Thyroid gland (tissue), 4 donors: ENCODE data around the gene INSIG2. TPM values are rescaled to one million over a fixed set of nuclear protein-coding genes. Genes with fewer than 3 reads are reported as not detected.
A peak's percentile ranks its signal among the peaks of the same experiment; 100 is the strongest.

Experiments
- DNase-seq, 2 donors: peaks; one replicate each; pipeline ENCODE4 v3.0.0-alpha.2; 2019
- H3K27ac ChIP-seq, 3 donors: fragments of 200-600 bp; sonication (generic); 1 replicate in 2 of 3; 2 replicates in 1 of 3; pipeline ENCODE4 v1.5.1; 2016 to 2019; ENCODE audit warnings: mild to moderate bottlenecking in 1 of 3, moderate library complexity in 1 of 3
- H3K27me3 ChIP-seq: fragments of 200-600 bp; sonication (generic); one replicate; pipeline ENCODE4 v1.5.1; 2019
- H3K36me3 ChIP-seq, 2 donors: fragments of 200-600 bp; sonication (generic); one replicate each; pipeline ENCODE4 v1.5.1; 2016 to 2019
- H3K4me1 ChIP-seq, 2 donors: fragments of 200-600 bp; sonication (generic); one replicate each; pipeline ENCODE4 v1.5.1; 2017 to 2019
- H3K4me3 ChIP-seq, 3 donors: fragments of 200-600 bp; sonication (generic); replicated peaks in 1 of 3; 1 replicate in 2 of 3; 2 replicates in 1 of 3; pipeline ENCODE4 v1.5.1; 2016; ENCODE audit warnings: mild to moderate bottlenecking in 1 of 3
- H3K9me3 ChIP-seq: fragments of 200-600 bp; sonication (generic); one replicate; pipeline ENCODE4 v1.5.1; 2017
- POLR2A ChIP-seq, 2 donors: fragments of 450-650 bp; IDR thresholded peaks; one replicate each; pipeline ENCODE4 v1.6.1; 2017; ENCODE audit warnings: antibody characterized with exemption in 2 of 2, mild to moderate bottlenecking in 2 of 2, moderate library complexity in 1 of 2
- WGBS, 2 donors: methylation state at CpG; one replicate each; pipeline ENCODE4 v1.1.5; 2017; 5-methylcytosine and 5-hydroxymethylcytosine counted together
- intact Hi-C: fragments of 100-400 bp; cut with DNase I; formaldehyde crosslinking; loops from one replicate; pipeline ENCODE4 v1.15.1; 2023
- total RNA-seq, 4 donors: library from RNA; depleted of rRNA; stranded (reverse); fragments of >200 nt; gene quantifications; one replicate each; pipeline ENCODE4 v1.2.3, GENCODE V29; 2016
- TF ChIP-seq, protein P1 (sequence below), 6 experiments: fragments of 200-600 bp in 3 of 6; fragments of 450-650 bp in 3 of 6; sonication (generic) in 3 of 6; IDR thresholded peaks; one replicate each; pipeline ENCODE4 v1.5.1; 2016 to 2019; ENCODE audit warnings: antibody characterized with exemption in 6 of 6, mild to moderate bottlenecking in 2 of 6, inconsistent platforms in 1 of 6, moderate library complexity in 1 of 6

The INSIG2 gene
- total RNA-seq, 4 donors from 2014 or later: 14.3 to 22.8 (median 17.0) TPM

DNA sequence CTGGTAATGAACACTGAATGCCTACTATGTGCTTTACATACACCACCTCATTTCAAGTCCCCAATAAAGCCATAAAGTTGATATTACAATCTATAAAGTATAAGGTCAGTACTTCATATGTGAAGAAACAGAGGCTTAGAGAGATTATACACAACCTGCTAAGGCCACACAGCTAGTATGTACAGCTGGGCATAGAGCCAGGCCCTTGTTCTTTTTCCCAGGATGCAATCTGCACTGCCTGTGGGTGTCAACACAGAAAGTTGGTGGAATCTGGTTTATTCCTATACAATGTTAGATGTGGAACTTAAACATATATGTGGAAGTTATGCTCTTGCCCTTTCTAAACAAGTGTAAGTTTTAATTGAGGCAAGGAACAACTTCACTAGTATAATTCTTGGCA lies 32.8 kb downstream of the INSIG2 start:
- no peak for TF ChIP-seq POLR2A (IDR thresholded peaks at IDR 0.05)
- TF ChIP-seq, protein P1, sequence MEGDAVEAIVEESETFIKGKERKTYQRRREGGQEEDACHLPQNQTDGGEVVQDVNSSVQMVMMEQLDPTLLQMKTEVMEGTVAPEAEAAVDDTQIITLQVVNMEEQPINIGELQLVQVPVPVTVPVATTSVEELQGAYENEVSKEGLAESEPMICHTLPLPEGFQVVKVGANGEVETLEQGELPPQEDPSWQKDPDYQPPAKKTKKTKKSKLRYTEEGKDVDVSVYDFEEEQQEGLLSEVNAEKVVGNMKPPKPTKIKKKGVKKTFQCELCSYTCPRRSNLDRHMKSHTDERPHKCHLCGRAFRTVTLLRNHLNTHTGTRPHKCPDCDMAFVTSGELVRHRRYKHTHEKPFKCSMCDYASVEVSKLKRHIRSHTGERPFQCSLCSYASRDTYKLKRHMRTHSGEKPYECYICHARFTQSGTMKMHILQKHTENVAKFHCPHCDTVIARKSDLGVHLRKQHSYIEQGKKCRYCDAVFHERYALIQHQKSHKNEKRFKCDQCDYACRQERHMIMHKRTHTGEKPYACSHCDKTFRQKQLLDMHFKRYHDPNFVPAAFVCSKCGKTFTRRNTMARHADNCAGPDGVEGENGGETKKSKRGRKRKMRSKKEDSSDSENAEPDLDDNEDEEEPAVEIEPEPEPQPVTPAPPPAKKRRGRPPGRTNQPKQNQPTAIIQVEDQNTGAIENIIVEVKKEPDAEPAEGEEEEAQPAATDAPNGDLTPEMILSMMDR (IDR thresholded peaks at IDR 0.05): no peak
- H3K4me1 ChIP-seq: peaks cover 18 to 38% of the 10 kb centered on the region in 2 donors
- no peak overlapping the region for H3K4me3 ChIP-seq
- H3K36me3 ChIP-seq: no peaks in the 10 kb centered on the region
- intact Hi-C loops: no loop called here
- no peaks in the 10 kb centered on the region for H3K9me3 ChIP-seq
- H3K27me3 ChIP-seq: no peaks in the 10 kb centered on the region
- H3K27ac ChIP-seq: no peak overlapping the region
- DNase-seq: no peak

DNA sequence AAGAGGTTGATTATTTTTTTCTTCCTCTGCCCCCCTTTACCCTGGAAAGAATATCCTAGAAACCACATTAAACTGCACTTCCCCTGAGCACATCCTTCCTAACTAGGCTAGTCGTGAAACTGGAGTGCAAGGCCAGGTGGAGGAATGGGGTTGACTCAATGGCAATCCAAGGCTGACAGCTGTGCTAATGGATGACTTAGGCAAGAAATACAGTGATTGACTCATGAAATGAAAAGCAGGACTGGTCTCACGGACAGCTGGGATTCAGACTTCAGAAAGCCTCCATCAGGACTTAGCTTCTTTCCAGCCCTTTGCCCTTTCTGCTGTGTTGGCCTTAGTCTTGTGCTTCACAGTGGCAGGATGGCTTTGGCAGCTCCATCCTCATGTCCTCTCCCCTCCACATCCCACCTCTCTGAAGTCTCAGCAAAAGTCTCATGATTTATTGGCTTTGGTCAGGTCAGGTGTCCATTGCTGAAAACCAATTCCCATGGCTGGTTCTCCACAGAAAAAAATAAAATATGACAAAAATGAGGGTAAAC lies 33.8 kb downstream of the INSIG2 start:
- H3K36me3 ChIP-seq: no peaks in the 10 kb centered on the region
- DNase-seq: no peak
- no peak overlapping the region for H3K4me3 ChIP-seq
- no peaks in the 10 kb centered on the region for H3K9me3 ChIP-seq
- intact Hi-C loops: no loop called here
- WGBS, 2 donors: 72 to 86% methylated on average over 2 of the region's 2 CpGs
- H3K27me3 ChIP-seq: no peaks in the 10 kb centered on the region
- H3K27ac ChIP-seq: peak overlapping the region in 1 of 3 donors; percentile 57
- H3K4me1 ChIP-seq: peaks cover 18 to 38% of the 10 kb centered on the region in 2 donors
- TF ChIP-seq, protein P1 (IDR thresholded peaks at IDR 0.05): no peak
- no peak for TF ChIP-seq POLR2A (IDR thresholded peaks at IDR 0.05)

DNA sequence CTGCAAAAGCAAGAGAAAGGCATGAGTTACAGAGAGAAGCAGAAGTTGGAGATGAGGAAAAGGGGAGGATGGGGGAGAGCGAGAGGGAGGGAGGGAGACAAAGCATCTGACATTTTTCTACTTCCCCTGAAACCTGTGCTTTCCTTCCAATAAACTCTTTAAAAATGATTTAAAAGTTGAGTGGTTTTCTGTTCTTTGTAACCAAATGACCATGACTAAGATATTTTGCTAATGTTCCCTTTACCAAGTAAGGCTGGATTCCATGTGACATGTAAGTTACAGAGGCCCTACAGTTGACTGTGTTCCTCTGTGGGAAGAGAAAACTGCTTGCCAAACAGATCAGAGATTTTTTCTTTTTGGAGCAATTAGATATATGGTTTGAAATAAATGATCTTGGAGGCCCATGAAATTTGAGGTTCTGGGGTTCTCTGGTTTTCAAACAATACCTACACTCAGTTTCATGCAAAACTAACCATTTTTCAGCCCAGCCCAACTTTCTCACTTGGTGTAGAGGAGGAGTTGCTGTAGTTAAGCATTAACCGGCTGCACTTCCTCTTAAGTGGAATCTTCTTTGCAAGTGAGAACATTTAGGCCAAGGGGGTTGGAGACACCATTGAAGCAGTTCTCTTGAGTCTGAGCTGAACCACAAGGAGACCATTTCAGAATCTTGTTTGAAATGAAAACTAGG lies 34.5 kb downstream of the INSIG2 start:
- DNase-seq: no peak
- no peak overlapping the region for H3K4me3 ChIP-seq
- peaks cover 18 to 37% of the 10 kb centered on the region in 2 donors for H3K4me1 ChIP-seq
- no peaks in the 10 kb centered on the region for H3K9me3 ChIP-seq
- H3K27me3 ChIP-seq: no peaks in the 10 kb centered on the region
- H3K27ac ChIP-seq: peak overlapping the region in 2 of 3 donors; percentile 14 to 57
- TF ChIP-seq POLR2A (IDR thresholded peaks at IDR 0.05): no peak
- TF ChIP-seq, protein P1 (IDR thresholded peaks at IDR 0.05): no peak
- intact Hi-C loops: no loop called here
- no peaks in the 10 kb centered on the region for H3K36me3 ChIP-seq
- WGBS, 2 donors: 48 to 53% methylated on average over 2 of the region's 2 CpGs

DNA sequence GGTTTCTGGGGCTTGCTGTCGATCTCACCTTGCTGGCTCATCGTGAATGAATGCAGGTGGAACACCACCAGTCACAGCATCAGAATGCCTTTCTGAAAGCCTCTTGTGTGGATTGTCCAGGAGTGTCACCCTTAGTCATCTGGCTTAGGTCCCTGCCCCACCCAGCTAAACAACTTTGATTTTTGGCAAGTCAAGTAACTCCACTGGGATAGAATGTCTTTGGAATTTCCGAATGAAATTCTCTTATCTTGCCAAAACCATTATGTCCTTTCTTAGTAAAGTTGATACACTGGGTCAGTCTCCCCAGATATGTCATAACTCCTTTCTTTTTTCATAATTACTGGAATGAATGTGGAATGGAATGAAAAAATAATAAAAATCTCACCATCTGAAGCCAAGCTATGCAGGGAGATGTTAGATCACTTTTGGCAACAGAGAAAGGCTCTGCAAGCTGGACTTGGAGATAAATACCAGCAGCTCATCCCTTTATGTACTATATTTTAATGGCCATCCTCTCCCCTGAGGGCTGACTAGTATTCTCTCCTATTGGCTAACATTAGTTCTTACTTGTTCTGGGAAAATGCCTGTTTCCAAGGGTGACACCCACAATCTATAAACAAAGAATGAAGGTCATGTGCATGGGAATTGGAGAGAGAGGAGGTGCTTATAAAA lies 35.4 kb downstream of the INSIG2 start:
- TF ChIP-seq, protein P1 (IDR thresholded peaks at IDR 0.05): no peak
- TF ChIP-seq POLR2A (IDR thresholded peaks at IDR 0.05): no peak
- H3K27ac ChIP-seq: peak overlapping the region in 1 of 3 donors; percentile 57
- no peaks in the 10 kb centered on the region for H3K27me3 ChIP-seq
- no peak overlapping the region for H3K4me3 ChIP-seq
- intact Hi-C loops: no loop called here
- H3K4me1 ChIP-seq: peaks cover 17 to 27% of the 10 kb centered on the region in 2 donors
- no peaks in the 10 kb centered on the region for H3K36me3 ChIP-seq
- WGBS, 2 donors: 41 to 60% methylated on average over 3 of the region's 3 CpGs
- peak in 1 of 2 donors; percentile 12 for DNase-seq
- H3K9me3 ChIP-seq: no peaks in the 10 kb centered on the region
